Effector memory CD4-positive, alpha-beta T cell (primary cell): Measurements from ENCODE around the gene NET1.

Experiments
- DNase-seq, 3 donors: peaks; one replicate each; pipeline ENCODE4 v3.0.0-alpha.2; 2020
- H3K27ac ChIP-seq: 2 replicates; pipeline ENCODE4 v1.7.0; 2013; ENCODE audit warnings: mild to moderate bottlenecking, low read length, moderate library complexity; ENCODE audit not compliant: insufficient read depth, poor library complexity, severe bottlenecking
- H3K27me3 ChIP-seq: replicated peaks from 2 replicates; pipeline ENCODE4 v1.7.0; 2013; ENCODE audit warnings: mild to moderate bottlenecking, low read length; ENCODE audit not compliant: insufficient read depth, control insufficient read depth, poor library complexity, severe bottlenecking
- H3K36me3 ChIP-seq: 2 replicates; pipeline ENCODE4 v1.7.0; 2013; ENCODE audit warnings: mild to moderate bottlenecking, low read length, moderate library complexity; ENCODE audit not compliant: control insufficient read depth, insufficient read depth
- H3K4me1 ChIP-seq: 2 replicates; pipeline ENCODE4 v1.7.0; 2013; ENCODE audit warnings: low read length, mild to moderate bottlenecking; ENCODE audit not compliant: control insufficient read depth, insufficient read depth, poor library complexity, severe bottlenecking
- H3K4me3 ChIP-seq: 2 replicates; pipeline ENCODE4 v1.7.0; 2013; ENCODE audit warnings: low read length, low read depth, mild to moderate bottlenecking; ENCODE audit not compliant: insufficient read depth, poor library complexity, severe bottlenecking
- H3K9me3 ChIP-seq: 2 replicates; pipeline ENCODE4 v1.7.0; 2013; ENCODE audit warnings: mild to moderate bottlenecking, low read length, moderate library complexity; ENCODE audit not compliant: control insufficient read depth

The NET1 gene

GRCh38 chr10:5491477-5491876, 79.1 kb downstream of the NET1 start:
- Histone ChIP-seq H3K4me3 (no peak overlapping the region), H3K27me3 (no peaks in the 10 kb centered on the region), H3K9me3 (no peaks in the 10 kb centered on the region), H3K4me1 (no peaks in the 10 kb centered on the region), H3K36me3 (no peaks in the 10 kb centered on the region), H3K27ac (no peak overlapping the region)
- DNase-seq, result no peak

DNA sequence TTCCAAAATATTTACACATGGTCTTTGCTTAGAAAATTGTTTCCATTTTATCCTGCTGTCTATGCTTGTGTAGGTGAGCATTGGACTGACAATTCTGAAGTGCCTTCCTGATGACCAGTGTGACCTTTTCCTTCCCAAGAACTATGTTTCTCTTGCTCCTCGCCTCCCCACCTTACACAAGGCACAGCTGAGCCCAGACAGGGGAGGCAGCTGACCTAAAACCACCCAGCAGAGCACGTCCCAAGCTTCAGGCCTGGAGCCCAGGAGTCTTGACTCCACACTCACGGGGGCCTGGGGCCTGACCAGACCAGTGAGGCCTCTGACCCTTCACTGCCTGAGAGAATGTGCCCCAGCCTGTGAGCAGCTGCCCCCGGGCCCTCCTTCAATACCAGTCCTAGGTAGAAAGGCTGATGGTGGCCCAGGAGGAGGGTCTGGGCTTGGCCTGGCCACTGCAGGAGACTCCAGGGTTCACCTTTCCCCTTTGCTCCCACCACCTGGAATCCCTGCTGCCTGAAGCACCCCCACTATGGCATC, 80.0 kb downstream of the NET1 start:
- Histone ChIP-seq H3K27ac (no peak overlapping the region), H3K9me3 (no peaks in the 10 kb centered on the region), H3K27me3 (no peaks in the 10 kb centered on the region), H3K4me3 (no peak overlapping the region), H3K36me3 (no peaks in the 10 kb centered on the region), H3K4me1 (no peaks in the 10 kb centered on the region)
- no peak for DNase-seq

DNA sequence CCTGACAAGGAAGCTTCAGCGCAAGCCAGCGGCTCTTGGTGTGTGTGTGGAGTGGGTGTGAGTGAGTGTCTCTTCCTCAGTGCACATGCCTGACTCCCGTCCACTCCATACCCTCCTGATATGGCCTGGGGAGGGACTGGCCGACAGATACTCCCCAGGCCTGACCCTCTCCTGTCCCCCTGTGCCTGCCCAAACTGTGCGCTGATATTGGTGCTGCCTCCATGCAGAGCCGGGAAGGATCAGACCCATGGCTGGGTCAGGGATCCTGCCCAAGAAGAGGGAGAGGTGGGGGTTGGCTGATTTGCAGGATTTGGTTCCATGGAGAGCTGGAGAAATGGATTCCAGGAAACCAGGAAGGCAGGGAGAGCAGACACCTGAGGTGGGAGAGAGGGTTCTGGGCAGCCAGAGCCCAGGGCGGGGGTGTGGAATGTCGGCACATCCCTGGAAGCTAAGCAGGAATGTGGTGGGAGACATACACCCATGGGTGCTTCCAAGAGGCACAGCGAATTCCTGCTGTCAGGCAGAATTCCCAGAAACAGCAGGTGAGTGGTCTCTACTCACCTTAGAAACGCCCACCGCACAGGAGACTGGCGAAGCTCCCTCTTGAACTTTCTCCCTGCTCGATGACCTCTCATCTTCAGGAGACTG, 80.7 kb downstream of the NET1 start:
- Histone ChIP-seq H3K4me3 (no peak overlapping the region), H3K9me3 (no peaks in the 10 kb centered on the region), H3K4me1 (no peaks in the 10 kb centered on the region), H3K27ac (no peak overlapping the region), H3K27me3 (no peaks in the 10 kb centered on the region), H3K36me3 (no peaks in the 10 kb centered on the region)
- no peak for DNase-seq

DNA sequence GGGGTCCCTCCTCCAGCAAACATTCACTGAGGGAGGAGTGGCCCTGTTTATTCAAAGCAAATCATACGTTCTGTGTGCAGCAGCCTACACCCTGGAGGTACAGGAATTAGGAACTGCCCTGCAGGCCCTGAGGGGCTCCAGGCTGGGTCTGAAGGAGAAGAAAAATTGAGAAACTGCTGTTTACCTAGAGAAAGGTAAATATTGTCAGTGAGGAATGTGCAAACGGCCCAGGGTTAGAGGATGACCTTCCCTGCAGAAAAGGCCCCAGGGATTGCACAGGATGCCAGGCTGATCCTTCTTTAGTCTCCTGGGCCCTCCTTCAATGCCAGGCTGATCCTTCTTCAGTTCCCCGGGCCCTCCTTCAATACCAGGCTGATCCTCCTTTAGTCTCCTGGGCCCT, 81.3 kb downstream of the NET1 start:
- Histone ChIP-seq H3K4me1 (no peaks in the 10 kb centered on the region), H3K9me3 (no peaks in the 10 kb centered on the region), H3K27me3 (no peaks in the 10 kb centered on the region), H3K36me3 (no peaks in the 10 kb centered on the region), H3K4me3 (no peak overlapping the region), H3K27ac (no peak overlapping the region)
- DNase-seq, result no peak

- DNase-seq, result no peak
- H3K4me1 ChIP-seq, result no peaks in the 10 kb centered on the region
- H3K27me3 ChIP-seq, result no peaks in the 10 kb centered on the region
- H3K4me3 ChIP-seq, result no peak overlapping the region
- no peaks in the 10 kb centered on the region for H3K9me3 ChIP-seq
- no peak overlapping the region for H3K27ac ChIP-seq
- H3K36me3 ChIP-seq, result no peaks in the 10 kb centered on the region
Observed at GRCh38 chr10:5494611-5495010, 82.3 kb downstream of the NET1 start.

GRCh38 chr10:5496261-5497250, 84.2 kb downstream of the NET1 start:
- Histone ChIP-seq H3K4me1 (no peaks in the 10 kb centered on the region), H3K36me3 (no peaks in the 10 kb centered on the region), H3K27me3 (no peaks in the 10 kb centered on the region), H3K27ac (no peak overlapping the region), H3K9me3 (no peaks in the 10 kb centered on the region), H3K4me3 (no peak overlapping the region)
- no peak for DNase-seq

- no peak overlapping the region for H3K27ac ChIP-seq
- no peak for DNase-seq
- H3K4me1 ChIP-seq, result no peaks in the 10 kb centered on the region
- H3K4me3 ChIP-seq, result no peak overlapping the region
- H3K27me3 ChIP-seq, result no peaks in the 10 kb centered on the region
- H3K9me3 ChIP-seq, result no peaks in the 10 kb centered on the region
- no peaks in the 10 kb centered on the region for H3K36me3 ChIP-seq
Observed at GRCh38 chr10:5497289-5497688, 84.9 kb downstream of the NET1 start.

- no peaks in the 10 kb centered on the region for H3K4me1 ChIP-seq
- no peaks in the 10 kb centered on the region for H3K9me3 ChIP-seq
- no peak overlapping the region for H3K4me3 ChIP-seq
- H3K27me3 ChIP-seq, result no peaks in the 10 kb centered on the region
- no peak for DNase-seq
- no peaks in the 10 kb centered on the region for H3K36me3 ChIP-seq
- no peak overlapping the region for H3K27ac ChIP-seq
Observed at GRCh38 chr10:5497948-5498730, 85.8 kb downstream of the NET1 start.

DNA sequence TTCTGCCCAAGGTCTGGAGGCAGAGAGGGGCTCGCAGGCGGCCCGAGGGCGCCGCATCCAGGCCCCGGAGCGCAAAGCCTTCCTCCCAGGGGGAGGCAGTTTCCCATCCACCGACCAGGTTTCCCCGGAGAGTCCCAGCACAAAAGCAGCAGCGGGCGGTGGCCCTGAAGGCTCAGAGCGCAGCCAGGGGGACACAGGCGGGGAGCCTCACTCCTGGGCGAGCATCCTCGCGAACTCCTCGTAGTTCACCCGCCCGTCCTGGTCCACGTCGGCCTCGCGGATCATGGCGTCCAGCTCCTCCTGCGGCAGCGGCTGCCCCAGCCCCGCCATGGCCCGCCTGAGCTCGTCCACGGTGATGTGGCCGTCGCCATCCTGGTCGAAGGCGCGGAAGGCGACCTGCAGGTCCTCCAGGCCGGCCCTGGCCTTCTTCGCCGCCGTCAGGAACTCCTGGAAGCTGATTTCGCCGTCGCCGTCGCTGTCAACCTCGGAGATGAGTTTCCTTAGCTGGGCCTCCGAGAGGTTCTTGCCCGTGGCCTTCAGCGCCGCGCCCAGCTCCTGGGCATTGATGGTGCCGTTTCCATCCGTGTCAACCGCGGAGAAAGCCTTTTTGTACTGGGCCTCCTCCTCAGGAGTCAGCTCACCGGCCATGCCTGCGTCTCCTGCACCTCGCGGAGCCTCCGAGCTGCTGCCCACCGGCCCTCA, 86.6 kb downstream of the NET1 start:
- H3K36me3 ChIP-seq, result no peaks in the 10 kb centered on the region
- no peaks in the 10 kb centered on the region for H3K27me3 ChIP-seq
- H3K4me3 ChIP-seq, result no peak overlapping the region
- H3K4me1 ChIP-seq, result no peaks in the 10 kb centered on the region
- no peak for DNase-seq
- H3K27ac ChIP-seq, result no peak overlapping the region
- no peaks in the 10 kb centered on the region for H3K9me3 ChIP-seq
